HepG2 (cell line): ENCODE results near the gene RPL39. TPM values are rescaled to one million over a fixed set of nuclear protein-coding genes. Genes with fewer than 3 reads are reported as not detected.

Experiments used
- HMGXB4 ChIP-seq, 2 experiments: sonication (generic) in 1 of 2; formaldehyde crosslinking in 1 of 2; IDR thresholded peaks; 2 replicates each; pipeline versions ENCODE4 v1.4.0 to v1.6.1; 2018 to 2020; ENCODE audit warnings: missing genetic modification reagents in 2 of 2, borderline replicate concordance in 1 of 2, low read depth in 1 of 2, mild to moderate bottlenecking in 1 of 2, missing biosample characterization in 1 of 2
- IRF2 ChIP-seq: IDR thresholded peaks from 2 replicates; pipeline ENCODE4 v1.6.1; 2018; ENCODE audit warnings: missing genetic modification reagents, missing compliant biosample characterization
- ISL2 ChIP-seq: sonication (generic); formaldehyde crosslinking; IDR thresholded peaks from 2 replicates; pipeline ENCODE4 v1.5.0; 2020; ENCODE audit warnings: missing genetic modification reagents
- ISX ChIP-seq: sonication (generic); formaldehyde crosslinking; conservative IDR thresholded peaks from 2 replicates; pipeline ENCODE4 v1.5.0; 2020; ENCODE audit warnings: missing genetic modification reagents
- KIAA2018 ChIP-seq: sonication (generic); formaldehyde crosslinking; IDR thresholded peaks from 2 replicates; pipeline ENCODE4 v1.5.0; 2020; ENCODE audit warnings: mild to moderate bottlenecking, missing genetic modification reagents, borderline replicate concordance
- KLF6 ChIP-seq: IDR thresholded peaks from 2 replicates; pipeline ENCODE4 v1.8.0; 2016; ENCODE audit warnings: missing biosample characterization, missing genetic modification reagents
- NFYB ChIP-seq: sonication (generic); formaldehyde crosslinking; IDR thresholded peaks from 2 replicates; pipeline ENCODE4 v1.4.0; 2020; ENCODE audit warnings: missing genetic modification reagents
- POLR2G ChIP-seq: fragments of 200-400 bp; formaldehyde crosslinking; IDR thresholded peaks from 2 replicates; pipeline ENCODE4 v1.6.1; 2018; ENCODE audit warnings: mild to moderate bottlenecking, low read depth, low read length, moderate library complexity
- RBFOX2 ChIP-seq: fragments of 200-400 bp; formaldehyde crosslinking; IDR thresholded peaks from 2 replicates; pipeline ENCODE4 v1.6.1; 2017; ENCODE audit warnings: low read depth, mild to moderate bottlenecking, low read length
- REST ChIP-seq, 2 experiments: IDR thresholded peaks; 2 replicates each; pipeline ENCODE4 v1.6.1; 2011 to 2012; ENCODE audit warnings: low read length in 2 of 2, borderline replicate concordance in 1 of 2, low read depth in 1 of 2, mild to moderate bottlenecking in 1 of 2, moderate library complexity in 1 of 2
- STAG1 ChIP-seq: sonication (generic); formaldehyde crosslinking; IDR thresholded peaks from 2 replicates; pipeline ENCODE4 v1.4.0; 2020; ENCODE audit warnings: missing genetic modification reagents
- ZNF235 ChIP-seq: sonication (generic); formaldehyde crosslinking; IDR thresholded peaks from 2 replicates; pipeline ENCODE4 v1.8.1; 2023; ENCODE audit warnings: mild to moderate bottlenecking, missing genetic modification reagents, borderline replicate concordance
- ZNF75D ChIP-seq: sonication (generic); formaldehyde crosslinking; IDR thresholded peaks from 2 replicates; pipeline ENCODE4 v1.8.1; 2023; ENCODE audit warnings: missing genetic modification reagents, mild to moderate bottlenecking, borderline replicate concordance
- polyA plus RNA-seq, 8 experiments: library from polyadenylated mRNA; depleted of rRNA in 3 of 8; stranded (reverse) in 7 of 8; unstranded in 1 of 8; fragments of >200 nt; fragmentation: Illumina TruSeq in 4 of 8; extraction: Trizol in 4 of 8; gene quantifications; 2 replicates each; pipeline versions ENCODE4 v1.2.1 to v1.2.3, GENCODE V29; 2011 to 2016; ENCODE audit warnings: low read depth in 4 of 8, missing spikeins in 1 of 8, mixed read lengths in 1 of 8; ENCODE audit not compliant: insufficient read depth in 1 of 8
- total RNA-seq, 5 experiments: library from RNA; depleted of rRNA; stranded (reverse); fragments of >200 nt; fragmentation: Illumina TruSeq; extraction: Trizol; gene quantifications; 2 replicates each; pipeline ENCODE4 v1.2.3, GENCODE V29; 2016; ENCODE audit warnings: low read depth in 1 of 5

RPL39 gene
- total and polyA plus RNA-seq, 2 of the 13 experiments (the other 11 are each of a cell fraction or from before 2014, with no cell fraction given) = 2,312 to 3,547 TPM

DNA sequence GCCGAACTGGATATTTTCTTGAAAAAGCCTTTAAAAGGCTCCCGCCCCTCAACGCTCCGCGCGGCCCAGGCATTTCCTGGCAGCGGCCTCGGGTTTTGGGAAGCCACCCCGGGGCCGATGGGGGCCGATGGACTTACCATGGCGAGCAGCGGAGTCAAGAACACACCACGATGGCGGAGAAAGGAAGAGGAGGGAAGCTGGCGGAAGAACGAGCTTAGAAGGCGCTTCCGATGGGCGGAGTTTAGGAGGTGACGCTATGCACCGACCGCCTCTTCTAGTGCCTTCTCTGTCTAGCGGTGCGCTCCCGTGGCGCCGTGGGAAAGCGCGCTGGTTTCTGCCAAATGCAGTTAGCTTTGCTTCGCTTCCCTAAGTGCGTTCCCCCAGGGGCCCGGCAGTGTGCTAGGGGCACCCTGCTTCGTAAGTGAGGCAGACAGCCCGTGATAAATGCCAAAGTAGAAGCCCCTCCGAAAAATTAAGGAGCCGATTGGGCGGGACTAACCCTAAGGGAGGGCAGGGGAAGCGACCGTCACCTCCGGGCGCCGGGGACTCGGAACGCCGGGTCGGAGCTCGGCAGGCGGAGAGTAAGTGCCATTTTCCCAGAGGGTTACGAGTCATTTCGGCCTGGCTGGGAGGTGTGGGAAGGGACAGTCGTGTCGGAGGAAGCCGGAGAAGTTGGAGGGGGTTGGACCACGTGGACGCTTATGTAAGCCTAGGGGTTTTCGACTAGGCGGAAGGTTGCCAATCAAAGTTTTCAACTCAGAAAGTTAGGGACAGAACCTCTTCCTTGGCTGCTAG lies at the start of gene RPL39 (continued):
- peak; percentile 41 to 48; a peak in 3 of 4 replicates for TF ChIP-seq HMGXB4 (CRISPR knock-in tag; IDR thresholded peaks at IDR 0.05; ENCODE audit: borderline replicate concordance in 1 of 2, low read depth in 1 of 2)
- peak; percentile 93 for TF ChIP-seq POLR2G
- no peak for TF ChIP-seq NFYB (CRISPR knock-in tag)
- no peak for TF ChIP-seq KIAA2018 (CRISPR knock-in tag)
- TF ChIP-seq ZNF75D (CRISPR knock-in tag) = no peak
- no peak for TF ChIP-seq ZNF235
- TF ChIP-seq STAG1 (CRISPR knock-in tag) = 0 out of 2 replicates have a peak, but pooled peaks have one; percentile 7
- TF ChIP-seq IRF2 (CRISPR knock-in tag) = no peak
- TF ChIP-seq REST (IDR thresholded peaks at IDR 0.05; ENCODE audit: borderline replicate concordance in 1 of 2, low read depth in 1 of 2, low read length in 2 of 2) = no peak
- TF ChIP-seq KLF6 = no peak
- TF ChIP-seq ISX (CRISPR knock-in tag) = no peak
- no peak for TF ChIP-seq ISL2 (CRISPR knock-in tag)
- peak; percentile 86 for TF ChIP-seq RBFOX2
